GM12878 (cell line): ENCODE data around the gene DNAJC15. TPM values are rescaled to one million over a fixed set of nuclear protein-coding genes. Genes with fewer than 3 reads are reported as not detected.

Experiments used
- ATF2 ChIP-seq: IDR thresholded peaks from 2 replicates; pipeline ENCODE4 v1.6.1; 2012; ENCODE audit warnings: low read length, inconsistent platforms
- ATF7 ChIP-seq: fragments of 450-650 bp; IDR thresholded peaks from 2 replicates; pipeline ENCODE4 v1.6.1; 2016; ENCODE audit warnings: low read depth, mild to moderate bottlenecking
- BACH1 ChIP-seq: fragments of 450-650 bp; IDR thresholded peaks from 2 replicates; pipeline ENCODE4 v1.6.1; 2017; ENCODE audit warnings: mild to moderate bottlenecking, borderline replicate concordance
- BCL11A ChIP-seq: IDR thresholded peaks from 2 replicates; pipeline ENCODE4 v1.6.1; 2011; ENCODE audit warnings: low read depth, low read length
- CEBPZ ChIP-seq: fragments of 150-350 bp; IDR thresholded peaks from 2 replicates; pipeline ENCODE4 v1.6.1; 2016; ENCODE audit warnings: low read depth, low read length
- CHD4 ChIP-seq: fragments of 200-600 bp; sonication (generic); IDR thresholded peaks from 2 replicates; pipeline ENCODE4 v1.6.1; 2016; ENCODE audit warnings: mild to moderate bottlenecking
- EP300 ChIP-seq, 2 experiments: fragments of 150-350 bp in 1 of 2; IDR thresholded peaks; 2 replicates each; pipeline ENCODE4 v1.6.1; 2011 to 2012; ENCODE audit warnings: low read depth in 2 of 2, low read length in 2 of 2, borderline replicate concordance in 1 of 2, improper control_type of control experiment in 1 of 2, inconsistent platforms in 1 of 2; ENCODE audit not compliant: control insufficient read depth in 1 of 2
- ETV6 ChIP-seq, 2 experiments: fragments of 450-650 bp in 1 of 2; IDR thresholded peaks in 1 of 2; conservative IDR thresholded peaks in 1 of 2; 2 replicates each; pipeline ENCODE4 v1.6.1; 2014; ENCODE audit warnings: antibody characterized with exemption in 1 of 2, borderline replicate concordance in 1 of 2, low read depth in 1 of 2, mild to moderate bottlenecking in 1 of 2, moderate library complexity in 1 of 2
- HDAC2 ChIP-seq: fragments of 200-600 bp; sonication (generic); IDR thresholded peaks from 2 replicates; pipeline ENCODE4 v1.6.1; 2017
- IRF4 ChIP-seq: IDR thresholded peaks from 2 replicates; pipeline ENCODE4 v1.6.1; 2011; ENCODE audit warnings: low read depth, low read length
- JUNB ChIP-seq: IDR thresholded peaks from 2 replicates; pipeline ENCODE4 v1.6.1; 2016; ENCODE audit warnings: antibody characterized with exemption, mild to moderate bottlenecking
- KDM1A ChIP-seq: fragments of 200-600 bp; sonication (generic); IDR thresholded peaks from 2 replicates; pipeline ENCODE4 v1.6.1; 2016; ENCODE audit warnings: borderline replicate concordance
- KLF5 ChIP-seq: fragments of 450-650 bp; IDR thresholded peaks from 2 replicates; pipeline ENCODE4 v1.6.1; 2014; ENCODE audit warnings: mild to moderate bottlenecking; ENCODE audit not compliant: partially characterized antibody
- MEF2B ChIP-seq: fragments of 450-650 bp; IDR thresholded peaks from 2 replicates; pipeline ENCODE4 v1.6.1; 2018; ENCODE audit warnings: mild to moderate bottlenecking, moderate library complexity; ENCODE audit not compliant: partially characterized antibody, poor library complexity, severe bottlenecking
- MTA2 ChIP-seq: fragments of 450-650 bp; IDR thresholded peaks from 2 replicates; pipeline ENCODE4 v1.6.1; 2016; ENCODE audit warnings: low read depth, mild to moderate bottlenecking, moderate library complexity
- NBN ChIP-seq: fragments of 450-650 bp; IDR thresholded peaks from 2 replicates; pipeline ENCODE4 v1.6.1; 2016
- PAX5 ChIP-seq: IDR thresholded peaks from 2 replicates; pipeline ENCODE4 v1.6.1; 2011; ENCODE audit warnings: low read depth, low read length, borderline replicate concordance
- RFX5 ChIP-seq: IDR thresholded peaks from 2 replicates; pipeline ENCODE4 v1.6.1; 2011; ENCODE audit warnings: low read depth, low read length, improper control_type of control experiment
- SKIL ChIP-seq: fragments of 450-650 bp; IDR thresholded peaks from 2 replicates; pipeline ENCODE4 v1.6.1; 2017; ENCODE audit warnings: mild to moderate bottlenecking, low read depth, inconsistent platforms; ENCODE audit not compliant: poor library complexity, severe bottlenecking
- SMARCA5 ChIP-seq: fragments of 450-650 bp; IDR thresholded peaks from 2 replicates; pipeline ENCODE4 v1.6.1; 2017; ENCODE audit warnings: mild to moderate bottlenecking
- SREBF1 ChIP-seq: IDR thresholded peaks from 2 replicates; pipeline ENCODE4 v1.6.1; 2012; ENCODE audit warnings: mild to moderate bottlenecking, low read length
- ZBTB33 ChIP-seq: fragments of 450-650 bp; IDR thresholded peaks from 2 replicates; pipeline ENCODE4 v1.6.1; 2017; ENCODE audit warnings: mild to moderate bottlenecking
- ZNF207 ChIP-seq: fragments of 450-650 bp; IDR thresholded peaks from 2 replicates; pipeline ENCODE4 v1.6.1; 2014; ENCODE audit warnings: antibody characterized with exemption, mild to moderate bottlenecking, borderline replicate concordance
- ZNF217 ChIP-seq: fragments of 450-650 bp; IDR thresholded peaks from 2 replicates; pipeline ENCODE4 v1.6.1; 2017; ENCODE audit warnings: antibody characterized with exemption, mild to moderate bottlenecking
- polyA plus RNA-seq, 11 experiments: library from polyadenylated mRNA; depleted of rRNA in 4 of 11; unstranded in 6 of 11; stranded (reverse) in 5 of 11; fragments of >200 nt; fragmentation: Nextera tagmentation in 4 of 11; fragmentation: Illumina TruSeq in 1 of 11; extraction: Ambion mirVana in 4 of 11; extraction: Trizol in 1 of 11; gene quantifications; 1 replicate in 1 of 11; 2 replicates in 10 of 11; pipeline versions ENCODE4 v1.2.1 to v1.2.3, GENCODE V29; 2011 to 2016; ENCODE audit warnings: inconsistent platforms in 2 of 11, missing spikeins in 2 of 11, low read depth in 1 of 11
- total RNA-seq, 4 experiments: library from RNA; depleted of rRNA in 3 of 4; stranded (reverse); fragments of >200 nt in 3 of 4; fragmentation: Illumina TruSeq in 1 of 4; extraction: Trizol in 1 of 4; gene quantifications; 2 replicates each; pipeline versions ENCODE4 v1.2.1 to v1.2.3, GENCODE V29; 2013 to 2021

DNAJC15 gene
- total and polyA plus RNA-seq, 10 of the 15 experiments (the other 5 are each of a cell fraction or from before 2014, with no cell fraction given) = 13.1 to 104 (median 54.4) TPM

GRCh38 chr13:42977219-42977659 is 46.1 kb upstream of the DNAJC15 start (continued):
- peak; percentile 82 for TF ChIP-seq KLF5
- TF ChIP-seq JUNB = peak; percentile 45
- TF ChIP-seq ZNF217 = peak; percentile 100
- TF ChIP-seq RFX5 = no peak
- peak; percentile 89; the same call in 1 of the 2 replicates for TF ChIP-seq ZNF207
- TF ChIP-seq BACH1 = peak; percentile 40; the same call in 1 of the 2 replicates
- TF ChIP-seq ZBTB33 = no peak
- peak; percentile 99 for TF ChIP-seq MTA2
- peak; percentile 74; the same call in 1 of the 2 replicates for TF ChIP-seq KDM1A
- TF ChIP-seq HDAC2 = no peak
- TF ChIP-seq CEBPZ = peak; percentile 69; the same call in 1 of the 2 replicates
- TF ChIP-seq CHD4 = no peak
- peak; percentile 100 for TF ChIP-seq SMARCA5
- TF ChIP-seq EP300 (IDR thresholded peaks at IDR 0.05; ENCODE audit: borderline replicate concordance in 1 of 2, control insufficient read depth in 1 of 2, low read depth in 2 of 2, low read length in 2 of 2) = peak in 1 of 2 experiments; percentile 64; a peak in 1 of 4 replicates
- no peak for TF ChIP-seq ATF2
- TF ChIP-seq BCL11A = peak; percentile 88
- TF ChIP-seq ETV6 (conservative IDR thresholded peaks at IDR 0.05 in 1 of 2, IDR thresholded peaks at IDR 0.05 in 1 of 2; ENCODE audit: borderline replicate concordance in 1 of 2, low read depth in 1 of 2) = peak in 1 of 2 experiments; percentile 48; a peak in 1 of 4 replicates
- TF ChIP-seq ATF7 = peak; percentile 73
- peak; percentile 57; the same call in 1 of the 2 replicates for TF ChIP-seq SREBF1
- TF ChIP-seq SKIL = peak; percentile 82
- TF ChIP-seq NBN = peak; percentile 71; the same call in 1 of the 2 replicates
- TF ChIP-seq MEF2B = peak; percentile 55
- TF ChIP-seq PAX5 = 0 out of 2 replicates have a peak, but pooled peaks have one; percentile 43
- peak; percentile 58; the same call in 1 of the 2 replicates for TF ChIP-seq IRF4
